ENCODE results near the gene KCNJ10.

Gene KCNJ10

GRCh38 chr1:159986093-159986492 is 83.9 kb downstream of the KCNJ10 start:
- Histone ChIP-seq H3K9ac (ENCODE audit: low read depth, low read length) (no peak overlapping the region), H3K4me3 (ENCODE audit: low read length) (no peak overlapping the region), H3K27ac (ENCODE audit: low read depth, low read length) (no peak overlapping the region), H3K9me3 (ENCODE audit: insufficient read depth, low read depth, low read length) (no peaks in the 10 kb centered on the region), H3K27me3 (ENCODE audit: insufficient read depth, low read length) (no peaks in the 10 kb centered on the region), H3K36me3 (ENCODE audit: insufficient read depth, low read length) (no peaks in the 10 kb centered on the region), H3K4me1 (ENCODE audit: insufficient read depth, low read length) (no peaks in the 10 kb centered on the region)
- 97% methylated on average over 2 of the region's 2 CpGs for WGBS

GRCh38 chr1:159985473-159985872 is 84.5 kb downstream of the KCNJ10 start:
- H3K4me1 ChIP-seq (ENCODE audit: insufficient read depth, low read length): no peaks in the 10 kb centered on the region
- H3K4me3 ChIP-seq (ENCODE audit: low read length): no peak overlapping the region
- no peaks in the 10 kb centered on the region for H3K36me3 ChIP-seq (ENCODE audit: insufficient read depth, low read length)
- no peak overlapping the region for H3K9ac ChIP-seq (ENCODE audit: low read depth, low read length)
- H3K27me3 ChIP-seq (ENCODE audit: insufficient read depth, low read length): no peaks in the 10 kb centered on the region
- WGBS: 91% methylated on average over 6 of the region's 6 CpGs
- no peak overlapping the region for H3K27ac ChIP-seq (ENCODE audit: low read depth, low read length)
- H3K9me3 ChIP-seq (ENCODE audit: insufficient read depth, low read depth, low read length): no peaks in the 10 kb centered on the region

- Histone ChIP-seq H3K9me3 (ENCODE audit: insufficient read depth, low read depth, low read length) (no peaks in the 10 kb centered on the region), H3K4me1 (ENCODE audit: insufficient read depth, low read length) (no peaks in the 10 kb centered on the region), H3K36me3 (ENCODE audit: insufficient read depth, low read length) (no peaks in the 10 kb centered on the region), H3K4me3 (ENCODE audit: low read length) (no peak overlapping the region), H3K27me3 (ENCODE audit: insufficient read depth, low read length) (no peaks in the 10 kb centered on the region), H3K9ac (ENCODE audit: low read depth, low read length) (no peak overlapping the region), H3K27ac (ENCODE audit: low read depth, low read length) (no peak overlapping the region)
- WGBS: 75% methylated on average over 5 of the region's 5 CpGs
Observed at GRCh38 chr1:159983681-159984080, 86.3 kb downstream of the KCNJ10 start.

DNA sequence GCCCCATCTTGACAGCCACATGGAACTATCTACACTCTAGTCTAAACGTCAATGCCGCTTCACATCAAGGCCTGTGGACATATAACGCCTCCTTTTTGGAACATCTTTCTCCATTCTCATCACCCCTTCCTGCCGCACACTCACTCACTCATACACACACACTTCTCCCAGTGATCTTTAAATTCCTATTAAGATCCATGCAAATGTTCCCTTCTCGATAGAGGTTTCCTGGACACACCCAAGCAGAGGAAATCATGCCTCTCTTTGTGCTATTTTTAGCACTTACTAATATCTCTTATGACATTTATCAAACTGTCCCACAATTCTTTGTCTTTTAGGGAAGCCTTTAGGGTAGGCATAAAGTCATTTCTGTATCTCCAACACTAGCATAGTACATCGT is 87.7 kb downstream of the KCNJ10 start:
- Histone ChIP-seq H3K27me3 (ENCODE audit: insufficient read depth, low read length) (no peaks in the 10 kb centered on the region), H3K9ac (ENCODE audit: low read depth, low read length) (no peak overlapping the region), H3K4me1 (ENCODE audit: insufficient read depth, low read length) (no peaks in the 10 kb centered on the region), H3K4me3 (ENCODE audit: low read length) (no peak overlapping the region), H3K9me3 (ENCODE audit: insufficient read depth, low read depth, low read length) (no peaks in the 10 kb centered on the region), H3K27ac (ENCODE audit: low read depth, low read length) (no peak overlapping the region), H3K36me3 (ENCODE audit: insufficient read depth, low read length) (no peaks in the 10 kb centered on the region)
- 94% methylated on average over 4 of the region's 6 CpGs for WGBS

GRCh38 chr1:159981351-159982055 is 88.5 kb downstream of the KCNJ10 start:
- no peaks in the 10 kb centered on the region for H3K9me3 ChIP-seq (ENCODE audit: insufficient read depth, low read depth, low read length)
- H3K27ac ChIP-seq (ENCODE audit: low read depth, low read length): no peak overlapping the region
- no peak overlapping the region for H3K9ac ChIP-seq (ENCODE audit: low read depth, low read length)
- H3K36me3 ChIP-seq (ENCODE audit: insufficient read depth, low read length): no peaks in the 10 kb centered on the region
- no peaks in the 10 kb centered on the region for H3K27me3 ChIP-seq (ENCODE audit: insufficient read depth, low read length)
- no peaks in the 10 kb centered on the region for H3K4me1 ChIP-seq (ENCODE audit: insufficient read depth, low read length)
- WGBS: 88% methylated on average over 6 of the region's 6 CpGs
- H3K4me3 ChIP-seq (ENCODE audit: low read length): no peak overlapping the region

DNA sequence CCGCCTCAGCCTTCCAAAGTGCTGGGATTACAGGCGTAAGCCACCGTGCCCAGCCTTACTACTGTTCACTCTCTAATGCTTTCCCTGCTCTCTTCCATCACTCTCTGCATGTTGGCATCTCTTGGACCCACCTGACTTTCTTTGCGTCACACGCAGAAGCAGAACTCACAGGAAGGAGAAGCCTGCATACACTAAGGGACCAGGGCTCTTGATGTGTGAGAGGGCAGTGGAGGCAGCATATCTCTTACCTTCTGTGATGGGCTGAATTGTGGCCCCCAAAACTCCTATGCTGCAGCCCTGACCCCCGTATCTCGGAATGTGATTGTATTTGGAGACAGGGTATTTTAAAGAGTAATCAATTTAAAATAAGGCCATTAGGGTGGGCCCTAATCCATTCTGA is 89.2 kb downstream of the KCNJ10 start:
- 95% methylated on average over 7 of the region's 7 CpGs for WGBS
- Histone ChIP-seq H3K27ac (ENCODE audit: low read depth, low read length) (no peak overlapping the region), H3K27me3 (ENCODE audit: insufficient read depth, low read length) (no peaks in the 10 kb centered on the region), H3K9me3 (ENCODE audit: insufficient read depth, low read depth, low read length) (no peaks in the 10 kb centered on the region), H3K36me3 (ENCODE audit: insufficient read depth, low read length) (no peaks in the 10 kb centered on the region), H3K4me3 (ENCODE audit: low read length) (no peak overlapping the region), H3K9ac (ENCODE audit: low read depth, low read length) (no peak overlapping the region), H3K4me1 (ENCODE audit: insufficient read depth, low read length) (no peaks in the 10 kb centered on the region)

DNA sequence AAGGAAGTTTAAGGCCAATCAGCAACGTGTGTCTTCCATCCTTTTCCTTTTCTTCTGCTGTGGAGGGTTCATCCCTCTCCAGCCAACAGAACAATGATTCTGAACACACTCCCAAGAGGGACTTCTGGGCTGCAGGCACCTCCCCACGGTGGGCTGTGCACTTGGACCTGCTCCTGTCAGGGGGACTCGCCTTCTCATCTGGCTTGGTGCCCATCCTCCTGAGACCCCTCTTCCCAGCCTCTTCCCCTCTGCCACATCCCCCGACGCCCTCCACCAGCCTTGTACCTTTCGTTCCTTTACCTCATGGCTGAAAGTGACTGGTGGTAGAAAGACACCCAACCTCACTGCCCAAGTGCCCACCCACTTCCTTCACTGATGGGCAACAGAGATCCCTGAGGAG is 89.9 kb downstream of the KCNJ10 start:
- 70% methylated on average over 6 of the region's 6 CpGs for WGBS
- 0 out of 2 replicates have a peak, but pooled peaks cover 3% of the 10 kb centered on the region for H3K27me3 ChIP-seq (ENCODE audit: insufficient read depth, low read length)
- H3K9ac ChIP-seq (ENCODE audit: low read depth, low read length): no peak overlapping the region
- no peak overlapping the region for H3K4me3 ChIP-seq (ENCODE audit: low read length)
- no peaks in the 10 kb centered on the region for H3K36me3 ChIP-seq (ENCODE audit: insufficient read depth, low read length)
- H3K27ac ChIP-seq (ENCODE audit: low read depth, low read length): no peak overlapping the region
- no peaks in the 10 kb centered on the region for H3K4me1 ChIP-seq (ENCODE audit: insufficient read depth, low read length)
- no peaks in the 10 kb centered on the region for H3K9me3 ChIP-seq (ENCODE audit: insufficient read depth, low read depth, low read length)

DNA sequence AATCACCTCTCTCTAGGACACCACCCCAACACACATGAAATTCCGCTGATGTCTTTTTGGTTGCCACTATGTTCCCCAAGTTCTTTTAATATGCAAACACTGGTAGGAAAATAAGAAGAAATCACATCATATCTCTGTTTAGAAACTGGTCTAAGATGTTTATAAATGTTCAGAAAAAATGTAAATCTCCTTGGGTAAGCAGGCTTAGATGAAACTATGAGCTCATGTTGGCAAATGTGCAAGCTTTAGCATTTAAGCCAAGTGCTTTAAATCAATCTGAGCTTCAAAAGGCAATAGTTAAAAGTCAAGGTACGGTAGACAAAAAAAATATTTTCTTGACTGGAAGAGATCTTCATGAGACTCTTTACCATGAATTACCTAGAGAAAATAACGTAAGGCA is 90.7 kb downstream of the KCNJ10 start:
- Histone ChIP-seq H3K27ac (ENCODE audit: low read depth, low read length) (no peak overlapping the region), H3K9ac (ENCODE audit: low read depth, low read length) (no peak overlapping the region), H3K9me3 (ENCODE audit: insufficient read depth, low read depth, low read length) (no peaks in the 10 kb centered on the region), H3K4me3 (ENCODE audit: low read length) (no peak overlapping the region), H3K36me3 (ENCODE audit: insufficient read depth, low read length) (no peaks in the 10 kb centered on the region), H3K27me3 (ENCODE audit: insufficient read depth, low read length) (0 out of 2 replicates have a peak, but pooled peaks cover 3% of the 10 kb centered on the region), H3K4me1 (ENCODE audit: insufficient read depth, low read length) (no peaks in the 10 kb centered on the region)
- 79% methylated on average over 2 of the region's 3 CpGs for WGBS

GRCh38 chr1:159978107-159978398 is 91.9 kb downstream of the KCNJ10 start:
- Histone ChIP-seq H3K27ac (ENCODE audit: low read depth, low read length) (no peak overlapping the region), H3K4me1 (ENCODE audit: insufficient read depth, low read length) (no peaks in the 10 kb centered on the region), H3K4me3 (ENCODE audit: low read length) (no peak overlapping the region), H3K9ac (ENCODE audit: low read depth, low read length) (no peak overlapping the region), H3K27me3 (ENCODE audit: insufficient read depth, low read length) (0 out of 2 replicates have a peak, but pooled peaks cover 3% of the 10 kb centered on the region), H3K36me3 (ENCODE audit: insufficient read depth, low read length) (no peaks in the 10 kb centered on the region), H3K9me3 (ENCODE audit: insufficient read depth, low read depth, low read length) (no peaks in the 10 kb centered on the region)
- 87% methylated on average over 2 of the region's 2 CpGs for WGBS

- H3K27ac ChIP-seq (ENCODE audit: low read depth, low read length): no peak overlapping the region
- 0 out of 2 replicates have a peak, but pooled peaks cover 3% of the 10 kb centered on the region for H3K27me3 ChIP-seq (ENCODE audit: insufficient read depth, low read length)
- H3K9me3 ChIP-seq (ENCODE audit: insufficient read depth, low read depth, low read length): no peaks in the 10 kb centered on the region
- no peak overlapping the region for H3K4me3 ChIP-seq (ENCODE audit: low read length)
- no peaks in the 10 kb centered on the region for H3K36me3 ChIP-seq (ENCODE audit: insufficient read depth, low read length)
- no peaks in the 10 kb centered on the region for H3K4me1 ChIP-seq (ENCODE audit: insufficient read depth, low read length)
- no peak overlapping the region for H3K9ac ChIP-seq (ENCODE audit: low read depth, low read length)
- 90% methylated on average over 6 of the region's 6 CpGs for WGBS
Observed at GRCh38 chr1:159977364-159978106, 92.4 kb downstream of the KCNJ10 start.

GRCh38 chr1:159974350-159974965 is 95.5 kb downstream of the KCNJ10 start:
- no peak overlapping the region for H3K4me3 ChIP-seq (ENCODE audit: low read length)
- WGBS: 91% methylated on average over 7 of the region's 7 CpGs
- H3K4me1 ChIP-seq (ENCODE audit: insufficient read depth, low read length): no peaks in the 10 kb centered on the region
- H3K27ac ChIP-seq (ENCODE audit: low read depth, low read length): no peak overlapping the region
- H3K27me3 ChIP-seq (ENCODE audit: insufficient read depth, low read length): 0 out of 2 replicates have a peak, but pooled peaks cover 3% of the 10 kb centered on the region
- H3K9ac ChIP-seq (ENCODE audit: low read depth, low read length): no peak overlapping the region
- no peaks in the 10 kb centered on the region for H3K36me3 ChIP-seq (ENCODE audit: insufficient read depth, low read length)
- H3K9me3 ChIP-seq (ENCODE audit: insufficient read depth, low read depth, low read length): no peaks in the 10 kb centered on the region

Data from HUES64 (cell line).